Right atrium auricular region (tissue), 2 donors: ENCODE results near the gene NAV2. TPM values are rescaled to one million over a fixed set of nuclear protein-coding genes. Genes with fewer than 3 reads are reported as not detected.

Experiments used
- DNase-seq: peaks from one replicate; pipeline ENCODE4 v3.0.0-alpha.2; 2019; ENCODE audit warnings: low spot score
- H3K27ac ChIP-seq, 2 donors: fragments of 200-600 bp; sonication (generic); 1 replicate in 1 of 2; 2 replicates in 1 of 2; pipeline ENCODE4 v1.5.1; 2016 to 2019
- H3K27me3 ChIP-seq, 2 donors: fragments of 200-600 bp; sonication (generic); one replicate each; pipeline versions ENCODE4 v1.5.1 to v1.6.0; 2017 to 2019
- H3K36me3 ChIP-seq: fragments of 200-600 bp; sonication (generic); one replicate; pipeline ENCODE4 v1.5.1; 2016
- H3K4me1 ChIP-seq, 2 donors: fragments of 200-600 bp; sonication (generic); one replicate each; pipeline versions ENCODE4 v1.5.1 to v1.6.0; 2017 to 2019
- H3K4me3 ChIP-seq, 2 donors: fragments of 200-600 bp; sonication (generic); 1 replicate in 1 of 2; 2 replicates in 1 of 2; pipeline ENCODE4 v1.5.1; 2017 to 2019; ENCODE audit warnings: mild to moderate bottlenecking in 1 of 2, moderate library complexity in 1 of 2
- H3K9me3 ChIP-seq, 2 donors: fragments of 200-600 bp; sonication (generic); one replicate each; pipeline ENCODE4 v1.5.1; 2019
- total RNA-seq, 2 donors: library from RNA; depleted of rRNA; stranded (reverse); fragments of >200 nt; gene quantifications; one replicate each; pipeline ENCODE4 v1.1.0, GENCODE V29; 2016
- TF ChIP-seq, protein P1 (sequence below), 2 donors: fragments of 200-600 bp; sonication (generic); IDR thresholded peaks; one replicate each; pipeline ENCODE4 v1.5.1; 2019; ENCODE audit warnings: antibody characterized with exemption in 2 of 2

The NAV2 gene
- total RNA-seq, 2 donors from 2014 or later: 11.4 to 19.2 TPM

GRCh38 chr11:20132667-20133039 is 420.0 kb downstream of the NAV2 start:
- no peak for DNase-seq
- TF ChIP-seq, protein P1, sequence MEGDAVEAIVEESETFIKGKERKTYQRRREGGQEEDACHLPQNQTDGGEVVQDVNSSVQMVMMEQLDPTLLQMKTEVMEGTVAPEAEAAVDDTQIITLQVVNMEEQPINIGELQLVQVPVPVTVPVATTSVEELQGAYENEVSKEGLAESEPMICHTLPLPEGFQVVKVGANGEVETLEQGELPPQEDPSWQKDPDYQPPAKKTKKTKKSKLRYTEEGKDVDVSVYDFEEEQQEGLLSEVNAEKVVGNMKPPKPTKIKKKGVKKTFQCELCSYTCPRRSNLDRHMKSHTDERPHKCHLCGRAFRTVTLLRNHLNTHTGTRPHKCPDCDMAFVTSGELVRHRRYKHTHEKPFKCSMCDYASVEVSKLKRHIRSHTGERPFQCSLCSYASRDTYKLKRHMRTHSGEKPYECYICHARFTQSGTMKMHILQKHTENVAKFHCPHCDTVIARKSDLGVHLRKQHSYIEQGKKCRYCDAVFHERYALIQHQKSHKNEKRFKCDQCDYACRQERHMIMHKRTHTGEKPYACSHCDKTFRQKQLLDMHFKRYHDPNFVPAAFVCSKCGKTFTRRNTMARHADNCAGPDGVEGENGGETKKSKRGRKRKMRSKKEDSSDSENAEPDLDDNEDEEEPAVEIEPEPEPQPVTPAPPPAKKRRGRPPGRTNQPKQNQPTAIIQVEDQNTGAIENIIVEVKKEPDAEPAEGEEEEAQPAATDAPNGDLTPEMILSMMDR (IDR thresholded peaks at IDR 0.05): no peak
- Histone ChIP-seq H3K27me3 (no peaks in the 10 kb centered on the region), H3K4me1 (peaks cover 0 to 8% of the 10 kb centered on the region in 2 donors), H3K27ac (no peak overlapping the region), H3K9me3 (no peaks in the 10 kb centered on the region), H3K36me3 (no peaks in the 10 kb centered on the region), H3K4me3 (peak overlapping the region; percentile 36 to 47)

DNA sequence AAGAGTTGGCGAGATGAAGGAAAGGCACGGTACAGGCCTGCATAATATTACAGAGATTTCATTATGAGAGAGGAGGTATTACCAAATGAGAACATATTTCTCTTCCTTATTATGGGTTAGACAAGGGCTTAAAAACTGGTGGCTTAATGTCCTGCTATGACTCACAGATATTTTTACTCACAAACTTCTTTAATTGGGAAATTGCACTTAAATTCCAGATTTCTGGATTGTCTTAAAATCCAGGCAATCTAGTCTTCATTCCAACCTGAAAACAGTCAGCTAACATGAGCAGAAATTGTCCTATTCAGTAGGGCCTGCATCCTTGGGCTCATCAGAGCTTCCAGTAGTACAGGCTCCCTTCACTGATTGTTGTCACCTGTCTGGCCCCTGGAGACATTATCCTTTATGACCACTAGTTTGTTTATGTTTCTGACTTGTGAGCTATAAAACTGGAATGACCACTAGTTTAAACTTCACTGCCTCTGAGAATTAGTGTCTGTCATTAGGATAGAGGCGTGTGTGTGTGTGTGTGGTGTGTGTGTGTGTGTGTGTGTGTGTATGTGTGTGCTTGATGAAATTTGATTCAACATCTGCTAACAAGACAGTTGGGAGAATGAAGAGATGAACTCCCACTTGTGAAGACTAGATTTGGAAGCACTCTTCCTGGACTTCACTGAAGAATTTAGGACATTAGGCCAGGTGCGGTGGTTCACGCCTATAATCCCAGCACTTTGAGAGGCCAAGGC is 422.5 kb downstream of the NAV2 start:
- peaks cover 0 to 8% of the 10 kb centered on the region in 2 donors for H3K4me1 ChIP-seq
- no peaks in the 10 kb centered on the region for H3K27me3 ChIP-seq
- no peak overlapping the region for H3K4me3 ChIP-seq
- no peak overlapping the region for H3K27ac ChIP-seq
- no peaks in the 10 kb centered on the region for H3K36me3 ChIP-seq
- TF ChIP-seq, protein P1 (IDR thresholded peaks at IDR 0.05): no peak
- DNase-seq: no peak
- H3K9me3 ChIP-seq: no peaks in the 10 kb centered on the region

- TF ChIP-seq, protein P1 (IDR thresholded peaks at IDR 0.05): no peak
- H3K4me3 ChIP-seq: no peak overlapping the region
These were observed 425.0 kb downstream of the NAV2 start for GRCh38 chr11:20137637-20138036.

DNA sequence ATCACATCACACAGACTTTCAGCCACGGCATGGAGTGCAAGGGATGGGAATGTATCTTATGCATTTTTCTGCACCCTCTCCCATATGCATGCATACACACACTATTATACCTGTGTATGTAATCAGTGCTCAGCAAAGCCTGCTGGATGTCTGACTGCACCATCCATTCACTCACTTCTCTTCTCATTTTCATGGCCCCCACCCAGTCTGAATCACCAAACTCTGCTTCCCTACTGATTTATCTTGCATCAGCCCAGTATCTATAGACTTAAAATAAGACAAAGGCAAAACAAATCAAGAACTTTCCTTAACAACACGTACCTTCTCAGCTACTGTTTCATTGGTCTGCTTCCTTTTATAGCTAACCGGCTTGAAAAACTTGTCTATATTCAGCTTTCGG is 426.1 kb downstream of the NAV2 start:
- no peaks in the 10 kb centered on the region for H3K27me3 ChIP-seq
- TF ChIP-seq, protein P1 (IDR thresholded peaks at IDR 0.05): no peak

More at GRCh38 chr11:20137637-20138036, 425.0 kb downstream of the NAV2 start:
- no peak overlapping the region for H3K27ac ChIP-seq
- no peaks in the 10 kb centered on the region for H3K4me1 ChIP-seq
- H3K36me3 ChIP-seq: no peaks in the 10 kb centered on the region
- H3K9me3 ChIP-seq: no peaks in the 10 kb centered on the region
- no peak for DNase-seq
- H3K27me3 ChIP-seq: no peaks in the 10 kb centered on the region

GRCh38 chr11:20154381-20154780 is 441.7 kb downstream of the NAV2 start:
- Histone ChIP-seq H3K4me1 (peaks cover 0 to 18% of the 10 kb centered on the region in 2 donors), H3K9me3 (no peaks in the 10 kb centered on the region), H3K27me3 (peaks cover 20 to 33% of the 10 kb centered on the region in 2 donors), H3K27ac (no peak overlapping the region), H3K36me3 (no peaks in the 10 kb centered on the region), H3K4me3 (no peak overlapping the region)
- TF ChIP-seq, protein P1 (IDR thresholded peaks at IDR 0.05): no peak
- DNase-seq: no peak

More for the DNA sequence above, 426.1 kb downstream of the NAV2 start:
- no peak for DNase-seq
- Histone ChIP-seq H3K4me1 (no peaks in the 10 kb centered on the region), H3K27ac (no peak overlapping the region), H3K36me3 (no peaks in the 10 kb centered on the region), H3K4me3 (no peak overlapping the region), H3K9me3 (no peaks in the 10 kb centered on the region)
